Ascending aorta (tissue), 2 donors: ENCODE measurements around the gene SREK1IP1. TPM values are rescaled to one million over a fixed set of nuclear protein-coding genes. Genes with fewer than 3 reads are reported as not detected.

Experiments
- DNase-seq, 2 donors: peaks; one replicate each; pipeline ENCODE4 v3.0.0-alpha.2; 2019; ENCODE audit warnings: low spot score in 2 of 2
- H3K27ac ChIP-seq, 2 donors: fragments of 200-600 bp; sonication (generic); one replicate each; pipeline ENCODE4 v1.5.1; 2016 to 2017; ENCODE audit warnings: mild to moderate bottlenecking in 1 of 2
- H3K27me3 ChIP-seq: fragments of 200-600 bp; sonication (generic); one replicate; pipeline ENCODE4 v1.5.1; 2017
- H3K36me3 ChIP-seq, 2 donors: fragments of 200-600 bp; sonication (generic); one replicate each; pipeline ENCODE4 v1.5.1; 2016
- H3K4me1 ChIP-seq, 2 donors: fragments of 200-600 bp; sonication (generic); one replicate each; pipeline ENCODE4 v1.5.1; 2016 to 2017; ENCODE audit warnings: mild to moderate bottlenecking in 1 of 2
- H3K4me3 ChIP-seq, 2 donors: fragments of 200-600 bp; sonication (generic); one replicate each; pipeline ENCODE4 v1.5.1; 2016 to 2017; ENCODE audit warnings: mild to moderate bottlenecking in 1 of 2
- H3K9me3 ChIP-seq, 2 donors: fragments of 200-600 bp; sonication (generic); one replicate each; pipeline ENCODE4 v1.5.1; 2016
- intact Hi-C: fragments of 100-400 bp; cut with DNase I; formaldehyde crosslinking; loops from one replicate; pipeline ENCODE4 v1.15.1; 2023
- total RNA-seq: library from RNA; depleted of rRNA; stranded (reverse); fragments of >200 nt; gene quantifications from one replicate; pipeline ENCODE4 v1.1.0, GENCODE V29; 2016
- TF ChIP-seq, protein P1 (sequence below), 3 experiments: fragments of 200-600 bp in 2 of 3; fragments of 450-650 bp in 1 of 3; sonication (generic) in 2 of 3; IDR thresholded peaks; one replicate each; pipeline ENCODE4 v1.5.1; 2016 to 2019; ENCODE audit warnings: antibody characterized with exemption in 3 of 3, mild to moderate bottlenecking in 1 of 3, moderate library complexity in 1 of 3

Gene SREK1IP1
- total RNA-seq, 1 donor from 2014 or later: 7.9 TPM

DNA sequence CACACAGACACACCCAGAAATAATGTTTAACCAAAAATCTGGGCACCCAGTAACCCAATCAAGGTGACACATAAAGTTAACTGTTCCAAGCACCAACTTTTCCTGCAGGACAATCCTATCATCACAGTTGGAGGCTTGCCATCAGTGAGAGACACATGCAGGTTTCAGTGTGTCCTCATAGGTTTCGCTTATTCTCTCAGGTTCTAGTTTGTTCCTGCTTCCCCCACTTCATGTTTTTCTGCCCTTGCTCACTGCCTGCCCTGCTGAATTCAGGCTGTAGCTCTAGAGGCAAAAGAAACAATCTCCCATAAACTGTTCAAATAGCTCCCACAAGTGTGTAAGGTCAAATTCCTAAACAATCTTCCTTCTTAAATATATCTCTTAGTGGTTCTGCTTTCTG is 98.2 kb downstream of the SREK1IP1 start:
- H3K27ac ChIP-seq: no peak overlapping the region
- TF ChIP-seq, protein P1, sequence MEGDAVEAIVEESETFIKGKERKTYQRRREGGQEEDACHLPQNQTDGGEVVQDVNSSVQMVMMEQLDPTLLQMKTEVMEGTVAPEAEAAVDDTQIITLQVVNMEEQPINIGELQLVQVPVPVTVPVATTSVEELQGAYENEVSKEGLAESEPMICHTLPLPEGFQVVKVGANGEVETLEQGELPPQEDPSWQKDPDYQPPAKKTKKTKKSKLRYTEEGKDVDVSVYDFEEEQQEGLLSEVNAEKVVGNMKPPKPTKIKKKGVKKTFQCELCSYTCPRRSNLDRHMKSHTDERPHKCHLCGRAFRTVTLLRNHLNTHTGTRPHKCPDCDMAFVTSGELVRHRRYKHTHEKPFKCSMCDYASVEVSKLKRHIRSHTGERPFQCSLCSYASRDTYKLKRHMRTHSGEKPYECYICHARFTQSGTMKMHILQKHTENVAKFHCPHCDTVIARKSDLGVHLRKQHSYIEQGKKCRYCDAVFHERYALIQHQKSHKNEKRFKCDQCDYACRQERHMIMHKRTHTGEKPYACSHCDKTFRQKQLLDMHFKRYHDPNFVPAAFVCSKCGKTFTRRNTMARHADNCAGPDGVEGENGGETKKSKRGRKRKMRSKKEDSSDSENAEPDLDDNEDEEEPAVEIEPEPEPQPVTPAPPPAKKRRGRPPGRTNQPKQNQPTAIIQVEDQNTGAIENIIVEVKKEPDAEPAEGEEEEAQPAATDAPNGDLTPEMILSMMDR (IDR thresholded peaks at IDR 0.05): no peak
- no peak overlapping the region for H3K4me3 ChIP-seq
- H3K36me3 ChIP-seq: no peaks in the 10 kb centered on the region
- no peaks in the 10 kb centered on the region for H3K4me1 ChIP-seq
- no peak for DNase-seq
- H3K27me3 ChIP-seq: no peaks in the 10 kb centered on the region
- intact Hi-C loops: no loop called here
- no peaks in the 10 kb centered on the region for H3K9me3 ChIP-seq

Other genes with a start within 250 kb of the SREK1IP1 start
- gene SHISAL2B, start 78.2 kb downstream of the SREK1IP1 start, total RNA-seq: not detected
- 1.7 TPM for gene CWC27, start 239 bp upstream of the SREK1IP1 start, total RNA-seq